Myocyte (in vitro differentiated cells): Measurements from ENCODE around the gene ADAM8. TPM values are rescaled to one million over a fixed set of nuclear protein-coding genes. Genes with fewer than 3 reads are reported as not detected.
A peak's percentile ranks its signal among the peaks of the same experiment; 100 is the strongest.
"Not testable (repeated sequence)": the region's sequence is repeated elsewhere in the genome, so short reads cannot be mapped to it uniquely, and the experiment has no call there.

Experiments used
- DNase-seq: peaks from one replicate; pipeline ENCODE4 v3.0.0-alpha.2; 2012; ENCODE audit warnings: low read depth
- total RNA-seq: library from RNA; depleted of rRNA; stranded (reverse); fragments of >200 nt; gene quantifications from 2 replicates; pipeline ENCODE4 v1.2.3, GENCODE V29; 2014

Gene ADAM8
- total RNA-seq, 1 donor from 2014 or later, result 1.5 TPM

DNA sequence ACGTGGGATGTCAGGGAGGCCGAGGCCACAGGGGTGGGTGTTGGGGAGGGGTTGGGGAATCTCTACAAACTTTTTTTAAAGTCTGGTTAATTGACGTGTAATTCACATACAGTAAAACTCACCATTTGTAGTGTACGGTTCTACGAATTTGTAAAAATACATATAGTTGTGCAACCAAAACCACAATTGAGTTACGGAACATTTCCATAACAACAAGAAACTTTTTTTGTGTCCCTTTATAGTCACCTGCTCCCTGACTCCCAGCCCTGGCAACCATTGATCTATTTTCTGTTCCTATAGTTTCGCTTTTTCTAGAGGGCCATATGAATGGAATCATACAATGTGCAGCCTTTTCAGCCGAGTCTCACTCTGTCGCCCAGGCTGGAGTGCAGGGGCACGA lies 41.9 kb downstream of the ADAM8 start:
- DNase-seq, result not testable (repeated sequence)

DNA sequence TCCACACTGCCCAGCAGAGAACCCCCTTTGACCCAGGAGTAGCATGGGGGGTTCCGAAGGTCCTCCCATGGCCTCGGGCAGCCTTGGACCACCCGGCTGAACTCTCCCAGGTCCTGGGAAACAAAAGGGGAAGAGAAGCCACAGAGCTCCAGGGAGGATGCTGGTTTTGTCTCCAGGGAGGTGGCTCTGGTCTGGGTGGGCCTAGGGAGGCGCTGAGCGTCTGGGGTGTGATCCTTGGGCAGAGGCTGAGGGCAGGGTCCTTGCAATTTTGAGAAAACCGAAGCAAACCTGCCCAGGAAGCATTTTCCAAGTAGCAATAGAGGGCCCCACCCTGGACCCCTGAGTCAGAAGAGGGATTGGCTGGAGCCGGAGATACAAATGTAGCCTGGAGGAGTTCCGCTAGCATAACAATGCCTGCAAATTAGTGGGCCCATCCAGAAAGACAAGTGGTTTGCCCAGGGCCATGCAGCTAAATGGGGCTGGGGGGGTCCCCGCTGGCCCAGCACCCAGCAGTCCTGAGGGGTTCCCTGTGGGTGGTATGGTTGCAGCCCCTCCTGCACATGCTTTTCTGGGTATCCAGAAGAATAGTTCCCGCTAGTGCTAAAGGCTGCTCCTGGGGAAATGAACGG lies 44.6 kb downstream of the ADAM8 start:
- no peak for DNase-seq

DNA sequence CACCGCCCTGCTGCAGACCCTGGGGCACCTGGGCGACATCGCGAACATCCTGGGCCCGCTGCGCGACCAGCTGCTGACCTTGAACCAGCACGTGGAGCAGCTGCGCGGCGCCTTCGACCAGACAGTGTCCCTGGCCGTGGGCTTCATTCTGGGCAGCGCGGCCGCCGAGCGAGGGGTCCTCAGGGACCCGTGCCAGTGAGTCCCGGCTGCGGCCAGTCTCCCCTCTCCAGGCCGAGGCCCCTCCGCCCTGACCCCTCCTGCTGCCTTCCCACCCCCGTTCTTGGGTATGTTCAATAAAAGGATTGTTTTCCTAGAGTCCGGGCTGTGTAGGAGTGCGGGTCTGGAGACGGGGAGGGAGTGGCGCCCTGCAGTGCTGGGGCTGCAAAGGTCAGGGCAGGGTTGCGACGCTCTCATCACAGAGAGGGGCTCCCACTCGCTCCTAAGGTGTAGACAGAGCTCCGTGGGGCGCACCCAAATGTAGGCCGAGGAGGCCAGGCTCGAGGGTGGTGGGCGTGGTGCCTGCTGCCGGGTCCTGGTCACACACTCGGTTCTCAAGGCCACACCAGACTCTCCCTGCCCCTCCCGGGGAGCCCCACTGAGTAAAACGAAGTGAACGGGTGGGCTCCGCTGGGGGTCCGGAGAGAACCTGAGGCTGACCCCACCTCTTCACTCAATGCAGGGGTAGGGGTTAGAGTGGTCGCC lies 45.3 kb downstream of the ADAM8 start:
- DNase-seq, result no peak

DNA sequence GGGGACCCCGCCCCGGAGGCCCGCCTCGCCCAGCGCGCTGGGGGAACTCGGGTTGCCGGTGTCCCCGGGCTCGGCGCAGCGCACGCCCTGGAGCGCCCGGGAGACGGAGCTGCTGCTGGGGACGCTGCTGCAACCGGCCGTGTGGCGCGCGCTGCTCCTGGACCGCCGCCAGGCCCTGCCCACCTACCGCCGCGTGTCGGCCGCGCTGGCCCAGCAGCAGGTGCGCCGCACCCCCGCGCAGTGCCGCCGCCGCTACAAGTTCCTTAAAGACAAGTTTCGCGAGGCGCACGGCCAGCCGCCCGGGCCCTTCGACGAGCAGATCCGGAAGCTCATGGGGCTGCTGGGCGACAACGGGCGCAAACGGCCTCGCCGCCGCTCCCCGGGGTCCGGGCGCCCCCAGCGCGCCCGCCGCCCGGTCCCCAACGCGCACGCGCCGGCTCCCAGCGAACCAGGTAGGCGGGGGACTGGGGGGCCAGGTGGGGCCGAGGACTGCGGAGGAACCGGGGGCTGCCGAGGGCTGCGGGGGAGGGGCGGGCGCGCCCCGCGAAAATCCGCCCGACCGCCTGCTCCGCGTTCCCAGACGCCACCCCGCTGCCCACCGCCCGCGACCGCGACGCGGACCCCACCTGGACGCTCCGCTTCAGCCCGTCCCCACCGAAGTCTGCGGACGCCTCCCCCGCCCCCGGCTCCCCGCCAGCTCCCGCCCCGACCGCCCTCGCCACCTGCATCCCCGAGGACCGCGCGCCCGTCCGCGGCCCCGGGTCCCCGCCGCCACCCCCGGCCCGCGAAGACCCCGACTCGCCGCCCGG lies 46.1 kb downstream of the ADAM8 start:
- no peak for DNase-seq

DNA sequence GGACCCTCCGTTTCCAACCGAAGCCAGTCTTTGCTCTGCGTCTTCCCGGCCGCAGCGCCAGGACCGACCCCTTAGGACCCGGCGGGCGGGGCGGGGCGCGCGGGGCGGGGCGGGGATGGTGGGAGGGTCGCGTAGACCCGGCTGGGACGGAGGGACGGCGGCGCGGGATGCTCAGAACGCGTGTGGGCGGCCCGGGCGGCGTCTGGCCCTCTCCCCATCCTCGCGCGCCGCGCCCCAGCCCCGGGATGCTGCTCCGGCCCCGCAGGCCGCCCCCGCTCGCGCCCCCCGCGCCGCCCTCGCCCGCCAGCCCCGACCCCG lies 46.7 kb downstream of the ADAM8 start, which contains the start of gene UTF1:
UTF1 (plus strand) TSS at position 174 of the 318 bp plus-strand sequence; CDS start at position 246, 72 bp downstream.
- DNase-seq, result no peak

DNA sequence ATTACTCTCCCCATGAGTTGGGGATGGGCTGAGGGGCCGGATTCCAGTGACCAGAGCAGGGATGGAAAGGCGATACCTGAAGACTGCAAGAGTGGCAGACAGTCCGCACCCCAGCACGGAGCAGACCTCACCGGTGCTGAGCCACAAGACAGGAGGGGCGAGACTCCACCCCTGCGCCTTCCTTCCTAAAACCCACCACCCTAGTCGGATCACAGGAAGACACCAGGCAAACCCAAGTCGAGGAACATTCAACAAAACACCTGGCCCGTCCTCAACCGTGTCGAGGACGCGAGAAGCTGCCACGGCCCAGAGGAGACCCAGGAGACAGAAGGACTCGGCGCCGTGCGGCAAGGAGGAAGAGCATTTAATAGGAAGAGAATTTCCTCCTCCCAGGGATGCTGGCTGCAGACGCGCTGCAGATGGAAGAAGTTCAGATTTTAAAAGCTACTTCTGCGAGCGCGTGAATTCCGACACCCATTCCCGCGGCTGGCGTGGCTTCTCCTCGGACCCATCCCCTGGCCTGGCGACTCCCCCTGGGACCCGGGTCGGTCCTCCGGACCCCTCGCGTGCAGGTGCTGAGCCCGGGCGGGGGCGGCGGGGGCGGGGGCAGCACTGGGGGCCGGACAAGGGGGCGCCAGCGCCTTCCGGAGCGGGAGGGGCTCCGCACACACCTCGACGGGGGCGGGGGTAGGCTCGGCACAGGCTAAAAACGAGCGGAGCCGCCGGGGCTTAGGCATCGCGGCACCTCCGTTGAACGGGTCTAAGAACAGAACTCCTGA lies 47.2 kb downstream of the ADAM8 start:
- no peak for DNase-seq

DNA sequence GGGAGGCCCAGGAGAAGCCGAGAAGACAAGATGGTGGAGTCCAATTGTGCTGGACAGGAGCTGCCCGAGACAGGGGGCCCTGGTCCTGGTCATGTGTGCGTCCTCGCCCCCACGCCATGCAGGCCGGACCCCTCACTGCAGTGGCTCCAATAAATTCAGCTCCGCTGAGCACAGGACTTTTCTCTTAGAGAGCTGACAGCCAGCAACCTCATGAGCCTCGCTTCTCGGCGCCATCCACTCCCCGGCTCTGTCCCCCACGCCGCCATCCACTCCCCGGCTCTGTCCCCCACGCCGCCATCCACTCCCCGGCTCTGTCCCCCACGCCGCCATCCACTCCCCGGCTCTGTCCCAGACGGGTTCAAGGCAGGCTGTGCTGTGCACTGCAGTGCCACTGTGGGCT lies 49.4 kb downstream of the ADAM8 start:
- DNase-seq, result no peak

DNA sequence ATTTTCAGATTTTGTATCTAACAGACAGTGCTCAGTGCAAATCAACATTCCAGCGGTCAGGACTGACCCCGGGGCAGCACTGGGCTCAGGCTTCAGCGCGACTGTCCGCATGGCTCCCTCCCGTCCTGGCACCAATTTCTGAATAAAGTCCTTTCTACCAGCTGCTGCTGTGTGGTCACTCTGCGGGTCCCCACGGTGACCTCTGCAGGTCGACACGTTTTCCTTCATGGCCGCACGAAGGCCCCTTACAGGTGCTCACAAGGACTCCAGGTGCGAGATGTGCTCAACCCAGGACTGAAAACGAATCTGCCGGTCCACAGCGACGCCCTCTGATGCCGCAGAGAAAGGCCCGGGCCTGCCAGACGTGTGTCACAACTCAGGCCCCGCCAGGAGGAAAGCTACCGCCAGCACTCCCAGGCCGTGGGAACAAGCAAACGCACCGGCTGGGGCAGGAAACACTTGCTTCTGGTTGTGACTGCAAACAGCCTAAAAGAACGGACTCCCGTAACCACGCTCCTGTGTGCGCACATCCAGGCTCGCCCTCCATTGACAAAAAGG lies 50.3 kb downstream of the ADAM8 start:
- DNase-seq, result peak; percentile 52

DNA sequence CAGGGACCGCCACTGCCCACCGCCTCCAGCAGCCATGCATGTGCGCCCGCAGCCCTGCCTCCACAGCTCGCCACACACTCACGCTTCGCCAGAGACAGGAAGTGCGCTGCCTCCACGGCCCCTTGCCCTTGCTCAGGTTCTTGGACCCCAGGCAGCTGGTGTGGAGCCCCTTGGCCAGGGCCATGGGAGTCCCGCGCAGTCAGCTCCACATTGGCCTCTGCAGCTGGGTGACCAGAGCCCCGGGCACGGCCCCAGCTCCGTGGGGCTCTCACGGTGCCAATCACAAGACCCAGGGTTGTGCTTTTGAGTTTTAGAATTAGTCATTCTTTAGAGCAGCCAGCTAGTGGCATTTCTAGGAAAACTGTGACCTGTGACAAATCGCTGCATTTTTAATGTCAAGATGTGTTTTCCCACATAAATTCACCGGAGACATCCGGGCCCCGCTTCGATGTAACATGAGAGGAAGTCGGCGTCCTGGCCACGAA lies 50.9 kb downstream of the ADAM8 start:
- peak; percentile 18 for DNase-seq

DNA sequence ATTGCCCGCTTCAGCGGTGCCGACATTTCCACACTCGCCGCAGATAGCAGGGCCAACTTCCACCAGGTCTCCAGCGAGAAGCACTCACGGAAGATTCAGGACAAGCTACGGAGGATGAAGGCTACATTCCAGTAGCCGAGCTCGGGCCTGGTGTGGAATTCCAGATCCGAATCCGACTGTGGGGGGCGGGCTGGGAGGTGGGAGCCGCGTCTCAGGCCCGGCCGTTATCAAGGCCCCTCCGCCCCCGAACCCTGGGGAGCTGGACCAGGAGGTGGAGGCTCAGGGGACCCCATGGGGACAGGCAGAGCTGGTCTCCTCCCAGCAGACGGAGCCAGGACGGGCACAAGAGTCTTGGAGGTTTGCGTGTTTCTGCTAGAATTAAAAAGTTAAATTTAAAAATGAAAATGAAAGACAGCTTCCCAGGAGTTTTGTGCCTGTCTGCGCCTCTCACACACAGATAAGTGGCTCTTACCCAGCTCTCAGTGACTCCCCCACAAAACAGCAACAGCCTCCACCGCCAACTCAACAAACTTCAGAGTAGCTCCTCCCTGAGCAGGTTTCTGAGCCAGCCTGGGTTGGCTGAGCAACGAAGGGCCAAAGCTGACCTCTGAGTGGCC lies 51.8 kb downstream of the ADAM8 start:
- DNase-seq, result no peak

DNA sequence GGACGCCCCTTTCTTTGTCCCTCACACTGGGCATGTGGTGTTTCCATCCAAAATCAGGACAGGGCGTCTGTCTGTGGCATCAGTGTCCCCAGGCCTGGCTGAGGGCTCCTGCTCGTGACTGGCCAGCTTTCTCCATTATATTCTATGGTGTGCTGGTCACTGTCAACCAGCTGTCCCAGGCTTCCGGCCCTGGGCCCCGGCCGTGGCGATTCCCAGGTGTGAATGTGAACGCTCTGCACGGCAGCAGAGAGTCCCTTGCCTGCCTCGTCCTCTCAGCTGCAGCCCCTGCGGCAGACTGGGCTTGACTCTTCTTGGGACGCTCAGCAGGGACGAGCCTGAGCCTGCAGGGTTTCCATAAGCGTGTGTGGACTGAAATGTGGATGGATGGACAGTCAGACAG lies 52.6 kb downstream of the ADAM8 start:
- DNase-seq, result no peak

DNA sequence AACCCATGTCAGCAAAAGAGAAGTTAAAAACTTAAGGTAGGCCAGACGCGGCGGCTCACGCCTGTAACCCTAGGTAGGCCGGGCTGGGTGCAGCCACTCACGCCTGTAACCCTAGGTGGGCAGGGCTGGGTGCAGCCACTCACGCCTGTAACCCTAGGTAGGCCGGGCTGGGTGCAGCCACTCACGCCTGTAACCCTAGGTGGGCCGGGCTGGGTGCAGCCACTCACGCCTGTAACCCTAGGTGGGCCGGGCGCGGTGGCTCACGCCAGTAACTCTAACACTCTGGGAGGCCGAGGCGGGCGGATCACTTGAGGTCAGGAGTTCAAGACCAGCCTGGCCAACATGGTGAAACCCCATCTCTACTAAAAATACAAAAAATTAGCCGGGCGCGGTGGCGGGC lies 54.9 kb downstream of the ADAM8 start:
- not testable (repeated sequence) for DNase-seq

DNA sequence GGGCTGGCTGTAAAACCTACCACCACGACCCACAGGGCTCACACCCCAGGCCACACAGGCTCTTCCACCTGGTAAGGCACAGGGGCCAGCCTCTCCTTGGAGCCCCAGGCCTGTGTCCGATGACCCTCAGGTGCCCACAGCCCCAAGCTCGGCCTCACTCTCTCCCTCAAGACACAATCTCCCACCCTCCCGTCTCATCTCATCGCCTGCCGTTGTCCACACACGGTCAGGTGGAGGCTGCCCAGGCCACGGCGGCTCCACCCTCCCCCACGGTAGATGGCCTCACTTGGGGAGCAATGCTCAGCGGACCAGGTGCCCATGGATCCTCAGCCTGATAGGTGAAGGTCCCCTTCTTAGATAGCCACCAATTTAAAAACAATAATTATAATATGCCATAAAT lies 55.3 kb downstream of the ADAM8 start:
- no peak for DNase-seq

DNA sequence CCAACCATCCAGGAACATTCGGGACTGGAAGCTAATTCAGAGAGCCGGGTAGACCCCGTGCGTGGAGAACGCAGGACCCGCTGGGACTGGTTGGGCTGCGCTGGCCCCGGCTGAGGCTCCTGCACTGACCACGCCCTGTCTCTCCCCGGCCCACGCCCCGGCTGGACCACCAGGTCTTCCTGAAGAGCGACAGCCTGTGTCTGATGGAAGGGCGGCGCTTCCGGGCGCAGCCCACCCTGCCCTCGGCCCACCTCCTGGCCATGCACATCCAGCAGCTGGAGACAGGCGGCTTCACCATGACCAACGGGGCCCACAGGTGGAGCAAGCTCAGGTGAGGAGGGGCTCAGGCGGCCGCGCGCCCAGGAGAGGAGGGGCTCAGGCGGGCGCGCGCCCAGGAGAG lies 56.9 kb downstream of the ADAM8 start:
- DNase-seq, result no peak

DNA sequence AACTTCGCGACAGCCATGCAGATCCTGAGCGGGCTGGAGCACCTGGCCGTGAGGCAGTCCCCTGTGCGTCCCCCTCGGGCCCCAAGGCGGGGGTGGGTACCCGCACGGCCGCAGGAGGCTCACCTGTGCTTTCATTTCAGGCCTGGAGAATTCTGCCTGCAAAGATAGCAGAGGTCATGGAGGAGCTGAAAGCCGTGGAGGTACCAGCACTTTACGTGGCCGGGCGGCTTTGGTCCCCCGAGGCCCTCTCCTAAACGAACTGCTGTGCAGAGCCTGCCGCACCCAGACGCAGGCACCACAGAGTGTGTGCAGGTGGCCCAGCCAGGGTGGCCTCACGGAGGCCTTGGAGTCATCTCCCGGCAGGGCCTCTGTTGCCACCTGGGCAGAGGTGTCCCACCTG lies 57.8 kb downstream of the ADAM8 start:
- DNase-seq, result no peak

DNA sequence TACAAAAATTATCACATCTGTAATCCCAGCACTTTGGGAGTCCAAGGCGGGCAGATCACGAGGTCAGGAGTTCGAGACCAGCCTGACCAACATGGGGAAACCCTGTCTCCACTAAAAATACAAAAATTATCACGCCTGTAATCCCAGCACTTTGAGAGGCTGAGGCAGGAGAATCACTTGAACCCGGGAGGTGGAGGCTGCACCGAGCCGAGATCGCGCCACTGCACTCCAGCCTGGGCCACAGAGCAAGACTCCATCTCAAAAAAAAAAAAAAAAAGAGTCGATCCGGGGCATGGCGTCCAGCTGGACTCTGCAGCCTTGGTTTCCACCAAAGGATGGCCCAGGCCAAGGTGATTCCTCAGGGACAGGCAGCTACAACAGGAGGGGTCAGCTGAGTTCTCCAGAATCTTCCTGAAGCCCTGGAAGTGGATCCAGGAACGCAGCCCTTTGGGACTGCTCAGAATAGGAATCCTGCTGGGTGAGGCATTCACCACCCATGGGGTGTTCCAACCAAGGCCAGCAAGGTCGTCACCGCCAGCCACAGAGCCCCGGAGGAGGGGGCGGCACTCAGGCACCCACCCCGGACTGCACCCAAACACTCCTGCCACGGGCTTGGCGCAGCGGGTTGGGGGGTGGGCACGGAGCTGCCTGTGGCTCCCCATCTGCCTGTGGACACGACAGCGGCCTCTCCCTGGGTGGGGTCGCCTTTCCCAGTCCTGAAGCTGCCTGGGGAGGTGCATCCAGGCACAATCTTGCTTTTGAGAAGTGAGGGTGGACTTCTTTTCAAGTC lies 58.7 kb downstream of the ADAM8 start:
- DNase-seq, result no peak

DNA sequence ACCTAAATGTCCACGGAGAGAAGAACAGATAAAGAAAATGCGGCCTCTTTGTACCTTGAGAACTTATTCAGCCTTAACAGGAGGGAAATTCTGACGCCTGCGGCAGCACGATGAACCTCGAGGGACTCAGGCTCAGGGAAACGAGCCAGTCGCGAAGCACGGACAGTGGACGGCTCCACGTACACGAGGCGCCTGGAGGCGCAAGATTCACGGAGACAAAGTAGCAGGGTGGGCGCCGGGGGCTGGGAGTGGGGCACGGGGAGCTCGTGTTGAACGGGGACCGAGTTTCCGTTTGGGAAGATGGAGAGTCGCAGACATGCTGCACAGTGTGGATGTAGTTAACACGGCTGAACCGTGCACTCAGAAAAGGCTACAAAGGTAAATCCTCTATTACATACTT lies 59.9 kb downstream of the ADAM8 start:
- no peak for DNase-seq

DNA sequence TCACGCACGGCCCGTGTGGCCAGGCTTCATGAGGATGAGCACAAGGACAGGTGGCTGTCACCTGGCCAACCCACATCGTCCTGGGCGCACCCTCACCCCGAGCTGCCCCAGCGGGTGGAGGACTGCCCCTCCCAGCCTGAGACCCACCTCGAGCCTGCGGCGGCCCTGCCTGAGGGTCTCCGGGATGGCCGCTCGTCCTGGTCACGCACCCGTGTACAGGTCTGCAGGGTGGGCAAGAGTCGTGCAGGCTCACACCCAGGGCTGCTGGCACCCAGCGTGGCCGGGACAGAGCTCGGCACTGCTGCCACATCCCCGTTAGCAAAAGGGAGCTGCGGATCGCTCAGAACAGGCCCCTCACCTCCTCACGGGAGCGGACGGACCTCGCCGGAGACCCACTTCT lies 61.1 kb downstream of the ADAM8 start:
- no peak for DNase-seq

DNA sequence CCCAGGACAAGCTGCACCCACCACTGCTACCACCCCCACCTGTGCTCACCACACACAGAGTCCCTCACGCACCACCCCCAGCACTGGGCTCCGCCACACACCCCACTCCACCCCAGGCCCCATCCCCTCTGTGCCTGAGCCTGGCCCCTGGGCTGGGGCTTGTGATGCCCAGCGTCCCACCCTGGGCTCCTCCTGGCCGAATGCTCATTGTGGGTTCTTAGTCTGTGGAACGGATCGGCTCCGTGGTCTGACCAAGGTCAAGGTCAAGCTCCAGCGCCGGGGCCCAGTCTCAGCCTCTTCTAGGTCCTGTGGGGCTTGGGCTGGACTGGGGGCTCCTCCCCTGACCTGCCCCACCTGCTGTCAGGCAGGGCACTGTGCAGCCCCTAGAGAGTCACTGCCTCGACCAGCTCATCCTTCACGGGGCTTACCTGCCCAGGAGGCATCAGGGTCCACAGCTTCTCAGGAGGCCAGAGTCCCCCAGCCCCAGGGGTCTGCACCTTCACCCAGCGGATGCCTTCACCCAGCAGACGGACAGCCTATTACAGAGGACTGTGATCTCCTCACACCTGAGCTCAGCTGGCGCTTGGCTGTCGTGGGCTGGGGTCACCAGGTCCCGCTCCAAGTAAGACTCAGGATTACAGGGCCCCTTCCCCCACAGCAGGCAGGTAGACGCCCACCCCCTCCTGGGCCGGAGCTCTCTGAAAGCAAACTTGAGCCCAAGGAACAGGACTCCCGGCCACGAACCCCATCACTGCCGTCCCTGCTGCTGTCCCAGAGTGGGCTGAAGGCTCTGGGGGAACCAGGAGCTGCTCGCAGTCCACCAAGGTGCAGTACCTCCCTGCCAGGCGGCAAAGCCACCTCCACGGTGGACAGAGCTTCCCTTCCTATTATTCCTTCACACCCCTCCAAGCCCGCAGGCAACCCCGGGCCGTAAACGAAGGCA lies 61.9 kb downstream of the ADAM8 start:
- DNase-seq, result no peak
